A673 (cell line): ENCODE data around the gene RLBP1. TPM values are rescaled to one million over a fixed set of nuclear protein-coding genes. Genes with fewer than 3 reads are reported as not detected.

ENCODE experiments used
- BruUV-seq: library from RNA; stranded (reverse); fragments of 400-500 nt; replicated peaks from 2 replicates; lab custom pipeline; 2021; lab: Mats Ljungman, UMichigan
- CTCF ChIA-PET: fragments of 300-600 bp; sonication (Branson Sonifier 250); formaldehyde crosslinking; loops from one replicate; lab custom pipeline; 2022; ENCODE audit warnings: antibody characterized with exemption; lab: Charles Lee
- POLR2A ChIA-PET: fragments of 300-600 bp; sonication (Branson Sonifier 250); formaldehyde crosslinking; loops from one replicate; lab custom pipeline; 2022; ENCODE audit warnings: antibody characterized with exemption; ENCODE audit not compliant: low non-redundant PET; lab: Charles Lee
- DNase-seq: peaks from one replicate; pipeline ENCODE4 v3.0.0-alpha.2; 2015; ENCODE audit warnings: low spot score
- H3K27ac ChIP-seq: fragments of 200-600 bp; sonication (generic); 2 replicates; pipeline ENCODE4 v1.5.1; 2016; ENCODE audit warnings: mixed run types, low read depth, mild to moderate bottlenecking, mixed read lengths, antibody characterized with exemption, low read length; ENCODE audit not compliant: poor library complexity, severe bottlenecking
- H3K27me3 ChIP-seq: fragments of 200-600 bp; sonication (generic); replicated peaks from 2 replicates; pipeline ENCODE4 v1.6.1; 2017; ENCODE audit warnings: mixed run types, low read depth, mild to moderate bottlenecking, mixed read lengths, antibody characterized with exemption, low read length; ENCODE audit not compliant: insufficient read depth, poor library complexity
- H3K36me3 ChIP-seq: fragments of 200-600 bp; sonication (generic); 2 replicates; pipeline ENCODE4 v1.6.1; 2016; ENCODE audit warnings: mixed run types, mild to moderate bottlenecking, mixed read lengths, antibody characterized with exemption, low read length; ENCODE audit not compliant: insufficient read depth, poor library complexity, severe bottlenecking
- H3K4me1 ChIP-seq: fragments of 200-600 bp; sonication (generic); 2 replicates; pipeline ENCODE4 v1.6.1; 2017; ENCODE audit warnings: mixed run types, mild to moderate bottlenecking, mixed read lengths, antibody characterized with exemption, low read length; ENCODE audit not compliant: insufficient read depth, poor library complexity, severe bottlenecking
- H3K4me3 ChIP-seq: fragments of 200-600 bp; sonication (generic); 2 replicates; pipeline ENCODE4 v1.5.1; 2016; ENCODE audit warnings: low read depth, mixed run types, mild to moderate bottlenecking, mixed read lengths, low read length; ENCODE audit not compliant: poor library complexity, severe bottlenecking
- H3K9me3 ChIP-seq: fragments of 200-600 bp; sonication (generic); 2 replicates; pipeline ENCODE4 v1.6.1; 2016; ENCODE audit warnings: mixed run types, low read depth, mild to moderate bottlenecking, mixed read lengths, antibody characterized with exemption, low read length; ENCODE audit not compliant: poor library complexity, severe bottlenecking
- CTCF ChIP-seq: fragments of 300-800, 200-600 bp; sonication (generic); conservative IDR thresholded peaks from 2 replicates; pipeline ENCODE4 v1.5.1; 2017; ENCODE audit warnings: low read depth, mild to moderate bottlenecking, antibody characterized with exemption, low read length, moderate library complexity, mixed read lengths
- EZH2 ChIP-seq: fragments of 200-600 bp; sonication (generic); IDR thresholded peaks from 2 replicates; pipeline ENCODE4 v1.6.1; 2017; ENCODE audit warnings: borderline replicate concordance, low read depth, mild to moderate bottlenecking, mixed read lengths, antibody characterized with exemption, low read length; ENCODE audit not compliant: poor library complexity, severe bottlenecking
- intact Hi-C: fragments of 100-400 bp; cut with micrococcal nuclease; formaldehyde crosslinking; loops from one replicate; pipeline ENCODE4 v1.10.0; 2022; ENCODE audit not compliant: unreplicated experiment
- total RNA-seq: library from RNA; stranded (reverse); gene quantifications from 2 replicates; pipeline ENCODE4 v1.2.3, GENCODE V29; 2021

The RLBP1 gene
- total RNA-seq, 1 experiment from 2014 or later, result not detected

- TF ChIP-seq CTCF (no peak), EZH2 (no peak)
- no TSS peak for BruUV-seq
- intact Hi-C loops, result no loop called here
These were observed 19.8 kb downstream of the RLBP1 start for GRCh38 chr15:89201465-89202005.

GRCh38 chr15:89200182-89200581, 21.2 kb downstream of the RLBP1 start:
- Histone ChIP-seq H3K36me3 (no peaks in the 10 kb centered on the region), H3K4me1 (no peaks in the 10 kb centered on the region), H3K27ac (no peak overlapping the region), H3K27me3 (no peaks in the 10 kb centered on the region), H3K4me3 (no peak overlapping the region), H3K9me3 (no peaks in the 10 kb centered on the region)
- ChIA-PET POLR2A (no interaction called here), CTCF (no interaction called here)
- no peak for DNase-seq
- no TSS peak for BruUV-seq
- no peak for TF ChIP-seq EZH2
- TF ChIP-seq CTCF, result no peak
- intact Hi-C loops, result no loop called here

More at GRCh38 chr15:89201465-89202005, 19.8 kb downstream of the RLBP1 start:
- no peak overlapping the region for H3K4me3 ChIP-seq
- H3K27ac ChIP-seq, result no peak overlapping the region
- ChIA-PET CTCF (no interaction called here), POLR2A (no interaction called here)
- no peaks in the 10 kb centered on the region for H3K36me3 ChIP-seq
- no peak for DNase-seq
- H3K27me3 ChIP-seq, result no peaks in the 10 kb centered on the region
- no peaks in the 10 kb centered on the region for H3K4me1 ChIP-seq
- H3K9me3 ChIP-seq, result no peaks in the 10 kb centered on the region

GRCh38 chr15:89199746-89200145, 21.6 kb downstream of the RLBP1 start:
- no peak overlapping the region for H3K4me3 ChIP-seq
- ChIA-PET CTCF (no interaction called here), POLR2A (interaction anchor here (0.6 kb wide), 1 partner anchor 256 kb away, joined by 5 read pairs; no protein-coding TSS in a partner anchor)
- no peaks in the 10 kb centered on the region for H3K9me3 ChIP-seq
- no peak overlapping the region for H3K27ac ChIP-seq
- no peak for DNase-seq
- H3K36me3 ChIP-seq, result no peaks in the 10 kb centered on the region
- intact Hi-C loops, result no loop called here
- no TSS peak for BruUV-seq
- H3K27me3 ChIP-seq, result no peaks in the 10 kb centered on the region
- H3K4me1 ChIP-seq, result no peaks in the 10 kb centered on the region
- TF ChIP-seq CTCF (no peak), EZH2 (no peak)
